CD4-positive, alpha-beta T cell treated with Interleukin-10 for 1 hour (primary cell): ENCODE data around the gene FIGN.

Source experiments
- DNase-seq: peaks from one replicate; pipeline ENCODE4 v3.0.0-alpha.2; 2020

The FIGN gene

DNA sequence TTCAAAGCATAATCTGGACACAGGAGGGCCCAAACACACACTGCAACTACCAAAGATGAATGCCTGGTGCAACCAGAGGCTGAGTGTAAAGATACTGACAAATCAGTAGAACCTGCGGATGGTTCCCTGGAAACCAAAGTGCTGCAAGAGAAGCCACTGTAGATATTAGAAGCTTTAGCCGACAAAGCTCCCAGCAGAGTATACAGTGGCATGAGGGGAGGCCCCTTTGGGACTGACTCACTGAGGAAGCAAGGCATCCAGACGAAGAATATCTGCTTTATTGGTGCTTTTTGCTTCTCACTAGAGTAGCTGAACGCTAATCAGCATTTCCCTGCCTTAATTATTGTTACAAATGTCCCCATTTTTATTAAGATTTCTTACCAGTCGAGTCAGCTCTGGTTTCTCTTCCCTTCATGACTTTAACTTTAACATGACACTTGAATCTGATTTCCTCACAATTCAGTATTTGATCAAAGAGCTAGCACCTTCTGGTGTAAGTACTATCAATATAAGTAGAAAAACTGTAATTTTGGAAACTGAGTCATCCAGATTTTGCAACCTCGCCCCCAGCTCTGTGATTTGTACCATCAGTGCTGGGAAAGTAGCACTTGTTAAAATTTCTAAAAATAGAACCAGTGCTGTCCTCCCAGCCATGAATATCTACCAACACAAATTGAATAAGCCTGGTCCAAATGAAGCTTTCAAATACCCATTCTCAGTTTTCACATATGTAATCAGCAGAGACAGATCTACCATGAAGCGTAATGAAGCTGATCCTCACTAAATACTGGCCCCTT lies 34.2 kb downstream of the FIGN start:
- no peak for DNase-seq

DNA sequence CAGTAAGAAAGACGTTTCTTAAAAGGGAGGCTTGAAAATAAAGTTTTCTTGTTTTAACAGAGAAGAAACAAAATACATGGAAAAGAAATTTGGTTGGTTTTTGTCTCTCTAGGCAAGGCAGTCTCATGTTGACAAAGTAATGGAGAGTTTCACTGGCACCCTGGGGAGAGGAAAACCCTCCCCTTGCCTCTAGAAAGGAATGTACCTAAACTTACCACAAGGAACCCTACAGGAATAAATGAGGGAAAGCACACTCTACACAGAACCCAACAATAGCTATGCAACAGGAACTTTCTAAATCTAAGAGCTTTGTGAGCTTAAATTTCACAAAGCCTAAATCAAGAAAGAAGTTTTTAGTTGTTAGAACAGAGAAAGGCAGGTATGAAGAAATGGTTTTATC lies 37.0 kb downstream of the FIGN start:
- DNase-seq: no peak

DNA sequence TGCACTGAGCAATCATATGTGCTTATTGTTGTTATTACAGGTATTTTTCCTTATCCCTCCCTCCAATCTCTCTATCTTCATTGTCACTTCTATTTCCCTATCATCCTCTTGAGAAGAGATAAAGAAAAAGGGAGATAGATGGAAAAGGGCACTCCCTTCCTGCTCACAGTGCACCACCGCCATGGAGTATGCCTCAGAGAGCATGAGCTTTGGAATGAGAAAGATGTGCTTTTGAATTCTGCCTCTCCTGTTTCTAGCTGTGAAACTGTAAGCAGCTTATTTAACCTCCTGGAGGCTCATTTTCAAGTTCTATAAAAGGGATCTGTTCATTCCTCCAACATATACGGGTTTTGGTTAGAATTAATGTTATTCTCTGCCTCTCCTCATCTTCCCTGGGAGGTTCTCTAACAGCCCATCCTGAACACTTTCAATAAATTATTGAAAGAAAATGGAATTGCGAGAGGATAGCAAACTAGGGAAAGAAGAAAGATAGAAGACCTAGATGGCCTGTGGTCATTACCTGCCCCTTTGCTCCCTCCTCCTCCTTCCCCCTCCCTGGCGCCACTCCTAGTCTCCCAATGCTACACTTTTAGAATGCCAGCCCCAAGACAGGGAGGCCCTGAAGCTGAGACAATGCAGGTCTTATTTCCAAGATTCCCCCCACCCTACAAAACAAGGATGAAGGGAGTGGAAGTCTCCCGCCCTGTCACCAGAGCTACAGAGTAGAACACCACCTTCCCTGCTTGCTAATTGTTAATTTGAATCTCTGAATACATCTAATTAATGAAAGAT lies 37.8 kb downstream of the FIGN start:
- DNase-seq: no peak

DNA sequence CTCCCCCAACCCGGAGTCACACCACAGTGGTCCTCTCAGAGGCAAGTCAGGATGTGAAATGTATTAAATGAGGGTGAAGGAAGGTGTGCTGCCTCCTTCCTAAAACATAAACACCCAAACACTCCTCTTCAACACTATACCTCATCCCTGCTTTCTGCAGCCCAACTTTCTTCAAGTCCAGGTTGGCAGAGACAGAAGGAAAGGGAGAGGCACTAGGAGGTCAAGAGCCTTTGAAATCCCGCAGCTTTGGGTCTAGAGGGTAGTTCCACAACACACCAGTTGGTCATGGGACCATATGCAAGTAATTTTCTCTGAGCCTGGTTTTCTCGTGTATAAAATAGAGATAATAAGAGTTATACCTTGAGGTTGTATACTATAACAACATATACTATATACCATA lies 38.4 kb downstream of the FIGN start:
- no peak for DNase-seq

DNA sequence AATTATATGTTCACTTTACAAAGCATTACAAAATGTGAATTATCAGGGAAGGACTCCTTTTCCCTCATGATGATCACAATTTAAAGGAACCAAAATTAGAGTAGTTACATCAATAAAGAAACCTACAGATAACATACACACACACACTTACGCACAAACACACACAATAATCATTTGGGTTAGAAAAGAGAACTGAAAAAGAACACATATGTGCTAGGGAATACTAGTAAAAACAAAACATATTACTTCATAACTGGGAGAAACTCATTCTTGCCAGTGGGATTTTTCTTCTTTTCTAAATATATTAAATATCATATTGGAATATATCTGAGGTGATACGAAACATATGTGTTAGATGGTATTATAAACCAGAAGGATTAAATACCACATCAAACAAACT lies 42.3 kb downstream of the FIGN start:
- DNase-seq: no peak

DNA sequence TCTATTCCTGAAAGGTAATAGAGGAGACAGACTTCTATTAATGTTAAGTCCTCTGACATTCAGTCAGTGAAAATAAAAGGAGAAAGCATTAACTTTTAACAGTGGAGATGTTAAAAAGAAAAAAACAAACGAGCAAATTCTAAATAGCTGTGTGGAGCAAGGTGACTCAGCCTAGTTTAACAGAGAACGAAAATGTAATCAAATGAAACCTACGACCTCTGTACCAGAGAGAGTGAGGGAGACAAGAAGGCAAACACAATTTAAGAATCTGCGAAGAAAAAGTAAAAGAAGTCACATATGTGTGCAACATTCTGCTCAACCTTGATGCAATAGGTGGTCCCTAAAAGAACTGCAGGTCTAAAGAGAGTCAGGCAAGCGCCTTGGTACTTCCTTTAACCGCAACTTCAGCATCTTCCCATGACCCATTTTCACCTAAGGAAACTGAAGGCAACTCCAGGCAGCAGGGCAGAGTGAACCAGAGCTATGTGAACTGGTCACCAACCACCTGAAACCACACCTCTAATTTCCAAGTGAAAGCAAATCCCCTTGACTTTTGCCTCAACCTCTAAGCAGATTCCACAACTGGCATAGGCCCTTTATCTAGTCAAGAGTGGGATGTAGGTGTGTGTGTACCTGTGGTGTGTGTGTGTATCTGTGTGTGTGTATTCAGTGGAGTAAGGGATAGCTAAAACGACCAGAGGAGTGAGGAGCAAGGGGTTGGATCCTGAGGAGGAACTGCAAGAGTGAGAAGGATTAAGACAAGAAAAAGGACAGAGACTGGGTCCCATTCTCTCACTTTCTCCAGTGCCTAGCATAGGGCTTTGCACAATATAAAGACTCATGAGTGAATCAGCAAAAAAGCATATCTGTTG lies 43.0 kb downstream of the FIGN start:
- no peak for DNase-seq

DNA sequence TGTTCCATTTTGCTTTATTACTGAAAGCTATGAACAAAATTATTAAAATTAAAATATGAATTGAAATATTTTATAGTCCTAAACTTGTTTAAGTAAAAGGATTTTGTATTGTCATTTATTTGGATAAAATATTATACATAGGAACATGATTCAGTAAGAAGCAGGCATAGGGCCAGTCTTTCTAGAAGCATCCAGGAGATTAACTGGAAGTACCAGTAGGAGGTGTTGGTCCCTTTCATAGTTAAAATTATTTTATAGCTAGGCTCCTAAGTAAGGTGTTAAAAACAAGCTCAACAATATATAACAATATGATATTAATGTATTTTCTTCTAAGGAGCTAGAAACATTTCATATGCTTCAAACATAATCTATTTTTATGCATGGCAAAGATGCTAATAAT lies 43.7 kb downstream of the FIGN start:
- DNase-seq: no peak

DNA sequence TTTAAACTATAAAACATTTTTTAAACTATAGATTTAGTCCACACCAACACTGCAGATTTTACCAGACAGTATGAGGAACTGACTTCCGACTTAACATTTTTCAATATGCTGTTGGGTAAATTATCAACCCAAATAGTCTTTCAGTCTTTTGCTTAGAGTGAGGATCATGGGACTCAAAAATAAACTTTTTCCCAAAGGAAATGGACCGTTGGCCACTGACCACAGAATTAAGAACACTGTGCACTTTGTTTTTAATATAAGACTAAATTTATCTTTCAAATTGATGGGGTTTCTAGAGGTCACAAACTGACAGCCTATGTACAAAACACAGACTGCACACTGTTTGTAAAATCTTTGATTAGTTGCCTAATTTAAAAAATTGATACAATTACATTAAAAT lies 44.9 kb downstream of the FIGN start:
- no peak for DNase-seq

DNA sequence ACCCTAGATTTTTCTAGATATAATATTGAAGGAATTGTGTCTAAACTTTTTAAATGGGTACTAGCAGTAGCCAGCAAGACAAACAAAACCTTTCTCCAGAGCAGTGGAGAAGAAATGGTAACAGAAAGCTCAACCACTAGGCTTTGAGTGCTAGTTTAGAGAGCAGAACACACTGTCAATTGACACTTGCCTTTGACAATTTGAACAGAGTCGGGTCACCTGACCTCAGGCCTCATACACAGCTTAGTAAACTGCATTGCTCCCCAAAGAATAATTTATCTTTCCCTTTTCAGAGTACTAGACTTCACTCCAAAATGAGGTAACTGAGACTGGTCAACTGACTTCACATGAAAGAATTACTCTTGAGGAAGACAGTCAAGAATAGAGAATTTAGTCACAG lies 48.6 kb downstream of the FIGN start:
- DNase-seq: no peak

DNA sequence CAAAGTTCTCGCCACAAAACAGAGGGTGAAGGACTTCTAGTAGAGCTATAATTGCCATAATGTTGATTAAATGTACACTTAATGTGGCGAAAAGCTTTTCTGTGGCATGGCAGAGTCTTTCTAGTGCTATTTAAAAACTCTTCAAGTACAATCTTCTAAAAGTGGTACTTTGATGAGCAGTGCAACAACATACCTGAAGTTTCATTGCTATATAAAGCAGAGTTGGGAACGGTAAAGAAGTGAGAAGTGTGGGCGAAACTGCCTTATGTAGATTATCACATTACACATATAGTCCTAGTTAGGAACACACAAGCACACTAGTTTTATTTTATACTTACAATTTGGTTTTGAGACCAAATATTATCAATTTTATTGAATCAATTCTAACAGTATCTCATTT lies 49.5 kb downstream of the FIGN start:
- no peak for DNase-seq

DNA sequence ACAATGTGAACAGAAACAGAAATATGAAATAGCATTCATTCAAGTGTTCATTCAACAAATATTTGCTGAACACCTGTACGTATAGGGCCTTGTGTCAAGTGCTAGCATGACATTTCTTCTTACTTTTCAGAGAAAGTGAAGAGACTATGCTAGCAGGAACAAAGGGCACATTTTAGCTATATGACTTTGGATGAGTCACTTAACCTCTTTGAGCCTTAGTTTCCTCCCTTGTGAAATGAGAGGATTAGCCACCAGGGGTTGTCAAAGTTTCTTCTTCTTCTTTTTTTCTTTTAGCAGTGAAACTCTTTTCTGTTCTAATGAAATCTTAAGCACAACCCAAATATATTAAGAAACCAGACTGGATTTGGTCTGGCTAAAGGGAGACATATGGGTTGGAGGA lies 53.1 kb downstream of the FIGN start:
- no peak for DNase-seq

DNA sequence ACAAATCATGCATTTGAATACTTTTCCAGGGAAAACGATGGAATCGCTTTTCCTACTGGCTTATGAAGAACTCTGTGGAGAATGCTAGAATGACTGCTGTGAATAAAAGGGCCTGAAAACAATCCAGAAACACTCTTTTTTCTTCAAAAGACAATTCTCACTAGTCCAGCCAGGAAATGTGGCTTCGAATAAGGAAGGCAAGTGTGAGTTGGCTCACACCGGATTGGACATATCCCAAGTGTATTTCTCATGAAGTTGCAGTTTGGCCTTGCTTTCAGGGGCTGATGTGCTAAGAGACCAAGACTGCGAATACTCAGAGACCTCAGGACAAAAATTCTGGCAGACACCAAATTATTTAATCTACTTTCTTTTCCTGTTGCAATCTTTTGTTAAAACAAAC lies 54.1 kb downstream of the FIGN start:
- no peak for DNase-seq

DNA sequence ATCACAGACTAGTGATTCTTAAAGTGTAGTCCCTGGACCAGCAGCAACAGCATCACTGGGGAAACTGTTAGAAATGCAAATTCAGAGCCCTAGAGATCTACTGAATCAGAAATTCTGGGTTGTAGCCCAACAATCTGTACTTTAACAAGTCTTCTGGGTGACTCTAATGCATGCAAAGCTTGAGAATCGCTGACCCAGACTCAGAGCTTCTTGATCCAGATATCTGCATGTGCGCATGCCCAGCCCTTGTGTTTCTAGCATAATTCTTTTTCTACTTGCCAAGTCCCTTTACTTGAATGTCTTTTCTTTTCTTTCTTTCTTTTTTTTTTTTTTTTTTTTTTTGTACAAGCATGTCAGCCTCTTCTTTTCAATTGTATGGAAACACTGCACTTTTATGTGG lies 60.4 kb downstream of the FIGN start:
- no peak for DNase-seq

DNA sequence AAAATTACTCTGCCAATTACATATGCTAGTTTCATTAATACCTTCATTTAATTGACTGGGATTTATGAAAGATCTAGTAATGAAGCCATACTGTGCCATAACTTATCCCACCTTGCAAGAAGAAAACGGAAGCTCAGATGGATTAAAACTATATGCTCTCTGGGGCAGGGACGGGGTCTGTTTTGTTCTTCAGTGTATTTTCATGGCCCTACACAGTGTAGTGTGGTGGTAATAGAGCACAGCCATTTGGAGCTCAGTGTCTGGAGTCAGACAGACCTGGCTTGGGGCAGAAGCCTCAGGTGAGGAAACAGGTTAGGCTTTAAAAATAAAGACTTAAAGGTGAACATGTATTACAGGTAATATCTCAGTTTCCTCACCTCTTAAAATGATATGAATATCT lies 62.3 kb downstream of the FIGN start:
- DNase-seq: no peak

DNA sequence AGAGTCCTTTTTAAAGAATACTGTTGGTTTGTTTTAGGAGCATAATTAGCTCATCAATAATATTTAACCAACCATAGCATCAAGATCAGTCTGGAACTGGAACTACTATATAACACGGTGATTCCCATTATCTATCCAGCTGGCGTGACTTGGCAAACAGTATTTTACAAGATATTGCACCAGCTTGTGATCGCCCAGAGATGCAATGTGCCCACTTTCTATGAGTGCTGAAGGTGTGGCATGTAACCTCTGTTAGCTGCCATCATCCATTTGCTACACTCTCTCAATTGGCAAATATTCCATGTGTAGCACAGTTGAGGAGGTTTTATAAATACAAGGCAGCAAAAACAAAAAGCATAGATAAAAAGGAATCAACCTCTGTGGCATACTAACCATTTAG lies 64.9 kb downstream of the FIGN start:
- no peak for DNase-seq

DNA sequence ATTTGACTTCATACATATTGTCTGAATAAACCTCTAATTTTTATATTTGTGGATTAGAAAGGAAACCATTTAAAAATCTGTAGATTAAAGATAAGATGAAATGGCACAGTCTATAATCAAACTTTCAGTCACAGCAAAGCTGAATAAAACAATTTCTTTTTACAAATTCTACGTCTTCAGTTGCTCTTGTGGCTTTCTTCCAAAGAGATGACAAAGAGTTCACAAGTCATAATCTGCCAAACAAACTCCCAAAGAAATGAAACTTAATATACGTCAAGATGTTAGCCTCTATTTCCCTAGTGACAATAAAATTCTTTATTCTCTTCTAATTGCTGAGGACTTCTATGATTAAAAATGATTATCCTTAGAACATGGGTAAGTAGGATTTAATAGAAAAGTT lies 66.3 kb downstream of the FIGN start:
- no peak for DNase-seq

DNA sequence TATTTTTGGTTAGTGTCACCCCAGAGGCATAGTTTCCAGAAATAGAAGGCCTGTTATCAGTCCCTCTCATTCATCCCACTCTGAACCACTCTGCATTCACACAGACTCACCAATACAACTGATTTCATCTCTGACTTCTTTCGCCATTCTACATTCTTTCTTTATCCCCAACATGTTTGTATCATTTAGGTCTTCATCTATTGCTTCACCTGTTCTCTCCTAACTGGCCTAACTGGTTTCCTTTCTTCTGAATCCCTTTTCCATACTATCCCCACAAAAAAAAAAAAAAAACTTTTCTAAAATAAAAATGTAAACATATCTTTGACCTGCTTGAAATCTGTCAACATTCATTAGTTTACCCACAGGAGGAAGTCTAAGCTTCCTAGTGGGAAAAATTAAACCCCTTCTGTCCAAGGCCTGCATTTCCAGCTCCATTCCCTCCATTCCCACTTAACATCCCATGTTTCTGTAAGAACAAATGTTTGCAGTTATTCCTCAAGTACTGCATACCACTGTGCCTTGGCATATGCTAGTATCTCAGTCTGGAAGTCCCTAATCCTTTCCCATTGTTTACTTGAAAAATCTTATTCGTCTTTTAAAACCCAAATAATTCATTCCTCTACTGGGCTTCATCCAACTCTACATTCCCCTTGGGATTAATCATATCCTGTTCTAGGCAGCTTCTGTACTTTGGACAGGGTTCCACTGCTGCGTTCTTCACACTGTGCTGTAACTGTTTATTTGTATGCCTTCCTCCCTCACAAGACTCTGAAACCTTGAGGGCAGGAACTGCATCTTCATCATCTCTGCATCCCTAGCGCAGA lies 68.5 kb downstream of the FIGN start:
- DNase-seq: no peak

DNA sequence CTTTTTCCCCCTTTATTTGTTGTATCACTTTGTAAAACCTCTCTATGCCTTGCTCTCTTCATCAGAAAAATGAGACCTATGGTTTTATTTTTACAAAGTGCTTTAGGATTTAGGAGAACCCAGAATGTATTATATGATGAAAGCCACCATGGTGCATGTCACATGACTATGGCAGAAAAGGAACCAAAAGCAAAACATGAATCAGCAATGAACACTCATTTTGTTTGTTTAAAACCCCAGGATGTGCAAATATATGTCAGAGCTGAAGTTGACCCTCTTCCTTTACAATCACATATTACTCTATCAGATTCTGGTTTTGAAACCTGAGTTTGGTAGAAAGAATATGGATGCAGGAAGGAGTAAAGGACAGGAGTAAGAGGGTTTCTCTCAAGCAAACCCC lies 70.0 kb downstream of the FIGN start:
- DNase-seq: no peak

DNA sequence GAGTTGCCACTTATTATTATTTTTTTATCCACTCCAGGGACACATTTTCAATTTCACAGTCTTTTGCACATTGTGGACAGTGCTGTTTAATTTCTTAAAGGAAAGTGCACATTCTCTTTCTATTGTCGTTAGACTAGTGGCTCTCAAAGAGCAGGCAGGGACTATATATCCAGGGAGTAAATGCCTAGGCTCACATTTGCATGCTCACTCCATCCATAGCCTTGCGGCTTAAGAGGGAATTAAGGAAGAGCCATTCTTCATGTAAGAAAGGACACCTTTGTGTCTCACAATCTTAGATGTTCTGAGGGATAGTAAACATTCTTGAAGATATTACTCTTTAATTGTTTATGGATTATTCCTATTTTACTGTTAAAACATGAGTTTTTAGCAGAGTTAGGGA lies 70.8 kb downstream of the FIGN start:
- DNase-seq: no peak

DNA sequence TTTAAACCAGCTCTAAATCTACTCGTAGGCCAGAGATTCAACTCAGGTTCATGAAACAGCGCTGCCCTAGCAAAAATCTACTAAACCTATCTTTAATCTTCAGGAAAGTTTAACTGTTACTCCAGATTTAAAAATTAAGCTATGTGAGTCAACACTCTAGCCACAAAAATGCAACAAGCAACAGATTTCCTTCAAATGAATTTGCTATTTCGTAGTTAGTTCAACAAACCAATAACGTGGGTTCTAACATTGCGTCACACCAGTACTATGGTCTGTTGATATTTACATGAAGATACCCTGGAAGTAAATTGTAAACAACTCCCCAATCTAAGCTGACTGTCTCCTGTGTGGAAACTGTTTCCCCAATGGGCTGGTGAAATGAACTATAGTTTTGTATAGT lies 71.2 kb downstream of the FIGN start:
- DNase-seq: no peak

DNA sequence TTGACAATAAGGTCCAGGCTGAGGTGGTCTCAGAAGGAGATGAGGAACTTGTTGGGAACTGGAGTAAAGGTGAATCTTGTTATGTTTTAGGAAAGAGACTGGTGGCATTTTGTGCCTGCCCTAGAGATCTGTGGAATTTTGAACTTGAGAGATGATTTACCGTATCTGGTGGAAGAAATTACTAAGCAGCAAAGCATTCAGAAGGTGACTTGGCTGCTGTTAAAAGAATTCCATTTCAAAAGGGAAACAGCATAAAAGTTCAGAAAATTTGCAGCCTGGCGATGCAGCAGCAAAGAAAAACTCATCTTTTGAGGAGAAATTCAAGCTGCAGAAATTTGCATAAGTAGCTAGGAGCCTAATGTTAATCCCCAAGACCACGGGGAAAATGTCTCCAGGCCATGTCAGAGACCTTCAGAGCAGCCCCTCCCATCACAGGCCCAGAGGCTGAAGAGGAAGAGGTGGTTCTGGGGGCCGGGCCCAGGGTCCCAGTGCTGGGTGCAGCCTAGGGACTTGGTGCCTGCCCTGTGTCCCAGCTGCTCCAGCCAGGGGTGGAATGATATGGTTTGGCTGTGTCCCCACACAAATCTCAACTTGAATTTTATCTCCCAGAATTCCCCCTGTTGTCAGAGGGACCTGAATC lies 73.5 kb downstream of the FIGN start:
- no peak for DNase-seq

DNA sequence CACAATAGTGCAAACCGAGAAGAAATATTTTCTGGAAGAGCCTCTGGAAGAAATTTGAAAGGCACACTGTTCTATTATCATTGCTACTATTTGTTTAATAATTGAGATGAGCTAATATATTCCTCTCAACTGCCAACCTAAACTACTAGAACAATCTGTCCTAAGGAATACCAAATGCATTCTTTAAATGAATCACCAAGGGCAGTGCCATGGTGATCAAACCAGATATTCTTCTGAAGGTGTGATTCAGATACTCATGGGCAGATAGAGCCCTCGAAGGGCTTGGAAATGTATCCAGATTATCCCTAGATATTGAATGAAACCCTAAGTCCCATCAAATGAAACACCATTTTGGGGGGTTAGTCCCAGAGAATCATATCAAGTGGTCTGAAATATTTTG lies 76.6 kb downstream of the FIGN start:
- no peak for DNase-seq
